Measurements from ENCODE around the gene KDM4B.

GRCh38 chr19:4991996-4992698, 23.2 kb downstream of the KDM4B start:
- TF ChIP-seq ATF3 (IDR thresholded peaks at IDR 0.05) (no peak), CTCF (IDR thresholded peaks at IDR 0.05 in 2 of 3, conservative IDR thresholded peaks at IDR 0.05 in 1 of 3; ENCODE audit: borderline replicate concordance in 1 of 3, insufficient read depth in 1 of 3, low read depth in 2 of 3, low read length in 2 of 3) (no peak), SIN3A (IDR thresholded peaks at IDR 0.05; ENCODE audit: low read depth) (no peak), EZH2 (IDR thresholded peaks at IDR 0.05) (no peak)
- TF ChIP-seq, protein P1, sequence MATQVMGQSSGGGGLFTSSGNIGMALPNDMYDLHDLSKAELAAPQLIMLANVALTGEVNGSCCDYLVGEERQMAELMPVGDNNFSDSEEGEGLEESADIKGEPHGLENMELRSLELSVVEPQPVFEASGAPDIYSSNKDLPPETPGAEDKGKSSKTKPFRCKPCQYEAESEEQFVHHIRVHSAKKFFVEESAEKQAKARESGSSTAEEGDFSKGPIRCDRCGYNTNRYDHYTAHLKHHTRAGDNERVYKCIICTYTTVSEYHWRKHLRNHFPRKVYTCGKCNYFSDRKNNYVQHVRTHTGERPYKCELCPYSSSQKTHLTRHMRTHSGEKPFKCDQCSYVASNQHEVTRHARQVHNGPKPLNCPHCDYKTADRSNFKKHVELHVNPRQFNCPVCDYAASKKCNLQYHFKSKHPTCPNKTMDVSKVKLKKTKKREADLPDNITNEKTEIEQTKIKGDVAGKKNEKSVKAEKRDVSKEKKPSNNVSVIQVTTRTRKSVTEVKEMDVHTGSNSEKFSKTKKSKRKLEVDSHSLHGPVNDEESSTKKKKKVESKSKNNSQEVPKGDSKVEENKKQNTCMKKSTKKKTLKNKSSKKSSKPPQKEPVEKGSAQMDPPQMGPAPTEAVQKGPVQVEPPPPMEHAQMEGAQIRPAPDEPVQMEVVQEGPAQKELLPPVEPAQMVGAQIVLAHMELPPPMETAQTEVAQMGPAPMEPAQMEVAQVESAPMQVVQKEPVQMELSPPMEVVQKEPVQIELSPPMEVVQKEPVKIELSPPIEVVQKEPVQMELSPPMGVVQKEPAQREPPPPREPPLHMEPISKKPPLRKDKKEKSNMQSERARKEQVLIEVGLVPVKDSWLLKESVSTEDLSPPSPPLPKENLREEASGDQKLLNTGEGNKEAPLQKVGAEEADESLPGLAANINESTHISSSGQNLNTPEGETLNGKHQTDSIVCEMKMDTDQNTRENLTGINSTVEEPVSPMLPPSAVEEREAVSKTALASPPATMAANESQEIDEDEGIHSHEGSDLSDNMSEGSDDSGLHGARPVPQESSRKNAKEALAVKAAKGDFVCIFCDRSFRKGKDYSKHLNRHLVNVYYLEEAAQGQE (IDR thresholded peaks at IDR 0.05; ENCODE audit: low read depth) = no peak

Data from HCT116 (cell line).